Measurements from ENCODE around the gene EZH2.

The EZH2 gene

DNA sequence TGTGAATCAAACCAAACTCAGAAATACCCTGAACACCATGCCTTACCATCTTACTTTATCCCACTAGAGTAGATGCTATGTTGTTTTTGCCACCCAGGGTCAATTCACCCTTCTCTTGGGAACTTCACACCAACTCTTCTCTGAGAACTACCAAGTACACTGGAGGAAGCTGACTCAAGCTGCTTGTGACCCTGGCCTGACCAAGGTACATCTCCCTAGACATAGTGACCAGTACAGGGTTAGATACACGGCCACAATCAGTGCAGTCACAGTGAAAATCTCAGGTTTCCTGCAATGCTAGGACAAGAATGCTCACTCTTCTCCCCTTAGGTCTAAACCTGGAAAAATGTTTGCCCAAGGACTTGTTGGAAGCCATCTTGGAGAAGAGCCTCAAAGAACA is 31.8 kb downstream of the EZH2 start:
- Histone ChIP-seq H2AFZ (no peak overlapping the region), H3K79me2 (peaks cover 7% of the 10 kb centered on the region), H3K9me3 (ENCODE audit: control insufficient read depth, low read length) (no peaks in the 10 kb centered on the region), H3K36me3 (ENCODE audit: control insufficient read depth, insufficient read depth, low read length) (no peaks in the 10 kb centered on the region), H3K27me3 (ENCODE audit: control insufficient read depth, insufficient read depth, low read length) (no peaks in the 10 kb centered on the region), H3K9ac (no peak overlapping the region), H3K4me2 (ENCODE audit: low read length) (no peak overlapping the region), H3K4me3 (ENCODE audit: low read depth, low read length) (no peak overlapping the region), H3K4me1 (no peaks in the 10 kb centered on the region), H3K27ac (no peak overlapping the region)
- TF ChIP-seq, protein P1, sequence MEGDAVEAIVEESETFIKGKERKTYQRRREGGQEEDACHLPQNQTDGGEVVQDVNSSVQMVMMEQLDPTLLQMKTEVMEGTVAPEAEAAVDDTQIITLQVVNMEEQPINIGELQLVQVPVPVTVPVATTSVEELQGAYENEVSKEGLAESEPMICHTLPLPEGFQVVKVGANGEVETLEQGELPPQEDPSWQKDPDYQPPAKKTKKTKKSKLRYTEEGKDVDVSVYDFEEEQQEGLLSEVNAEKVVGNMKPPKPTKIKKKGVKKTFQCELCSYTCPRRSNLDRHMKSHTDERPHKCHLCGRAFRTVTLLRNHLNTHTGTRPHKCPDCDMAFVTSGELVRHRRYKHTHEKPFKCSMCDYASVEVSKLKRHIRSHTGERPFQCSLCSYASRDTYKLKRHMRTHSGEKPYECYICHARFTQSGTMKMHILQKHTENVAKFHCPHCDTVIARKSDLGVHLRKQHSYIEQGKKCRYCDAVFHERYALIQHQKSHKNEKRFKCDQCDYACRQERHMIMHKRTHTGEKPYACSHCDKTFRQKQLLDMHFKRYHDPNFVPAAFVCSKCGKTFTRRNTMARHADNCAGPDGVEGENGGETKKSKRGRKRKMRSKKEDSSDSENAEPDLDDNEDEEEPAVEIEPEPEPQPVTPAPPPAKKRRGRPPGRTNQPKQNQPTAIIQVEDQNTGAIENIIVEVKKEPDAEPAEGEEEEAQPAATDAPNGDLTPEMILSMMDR (IDR thresholded peaks at IDR 0.05) = no peak

DNA sequence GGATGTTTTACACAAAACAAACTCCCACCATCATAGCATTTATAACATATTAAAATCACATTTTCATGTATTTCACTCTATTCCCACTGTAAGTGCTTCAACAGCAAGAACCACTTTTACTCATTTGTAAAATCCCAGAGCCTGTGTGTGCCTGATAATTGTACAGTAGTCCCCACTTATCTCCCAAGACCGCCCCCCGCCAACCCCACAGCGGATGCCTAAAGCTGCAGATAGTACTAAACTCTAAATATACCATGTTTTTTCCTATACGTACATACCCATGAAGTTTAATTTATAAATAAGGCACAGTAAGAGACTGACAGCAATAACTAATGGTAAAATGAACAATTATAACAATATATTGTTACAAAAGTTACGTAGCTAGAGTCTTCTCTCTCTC is 33.5 kb downstream of the EZH2 start:
- H3K4me3 ChIP-seq (ENCODE audit: low read depth, low read length) = no peak overlapping the region
- H3K27me3 ChIP-seq (ENCODE audit: control insufficient read depth, insufficient read depth, low read length) = no peaks in the 10 kb centered on the region
- TF ChIP-seq, protein P1 (IDR thresholded peaks at IDR 0.05) = no peak
- H2AFZ ChIP-seq = no peak overlapping the region
- H3K36me3 ChIP-seq (ENCODE audit: control insufficient read depth, insufficient read depth, low read length) = no peaks in the 10 kb centered on the region
- H3K9me3 ChIP-seq (ENCODE audit: control insufficient read depth, low read length) = no peaks in the 10 kb centered on the region
- H3K27ac ChIP-seq = no peak overlapping the region
- no peak overlapping the region for H3K4me2 ChIP-seq (ENCODE audit: low read length)
- H3K79me2 ChIP-seq = peaks cover 7% of the 10 kb centered on the region
- H3K9ac ChIP-seq = no peak overlapping the region
- no peaks in the 10 kb centered on the region for H3K4me1 ChIP-seq

DNA sequence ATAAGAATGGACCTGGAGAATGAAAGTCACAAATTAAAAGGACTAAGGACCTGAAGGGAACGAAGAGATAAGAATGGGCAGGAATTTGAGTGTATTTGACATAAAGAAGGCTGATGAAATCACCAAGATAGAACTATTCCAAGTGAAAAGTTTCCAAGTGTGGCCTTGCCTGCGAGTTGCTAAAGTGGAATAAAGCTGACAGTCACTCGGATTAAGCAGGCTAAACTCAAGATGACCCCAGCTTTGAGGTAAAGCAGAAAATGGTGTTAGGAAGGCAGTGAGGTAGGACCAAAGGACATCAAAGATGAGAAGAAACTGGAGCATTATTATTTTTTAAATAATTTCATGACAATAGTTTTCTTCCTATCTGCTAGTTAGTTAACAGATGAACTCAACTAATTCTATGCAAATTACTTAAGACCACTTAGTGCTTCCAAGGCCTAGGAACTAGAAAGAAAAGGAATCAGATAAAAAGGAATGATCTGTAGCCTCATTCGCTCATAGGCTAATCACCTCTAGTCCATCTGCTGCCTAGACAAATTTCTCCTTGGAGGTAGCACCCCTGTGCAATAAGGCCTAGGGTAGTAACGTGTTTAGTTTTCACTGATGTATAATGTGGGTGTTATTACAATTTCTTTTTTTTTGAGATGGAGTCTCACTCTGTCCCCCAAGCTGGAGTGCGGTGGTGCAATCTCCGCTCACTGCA is 34.5 kb downstream of the EZH2 start:
- no peaks in the 10 kb centered on the region for H3K4me1 ChIP-seq
- no peaks in the 10 kb centered on the region for H3K9me3 ChIP-seq (ENCODE audit: control insufficient read depth, low read length)
- no peak overlapping the region for H2AFZ ChIP-seq
- TF ChIP-seq, protein P1 (IDR thresholded peaks at IDR 0.05) = no peak
- H3K4me3 ChIP-seq (ENCODE audit: low read depth, low read length) = no peak overlapping the region
- no peak overlapping the region for H3K9ac ChIP-seq
- H3K27ac ChIP-seq = no peak overlapping the region
- H3K4me2 ChIP-seq (ENCODE audit: low read length) = no peak overlapping the region
- H3K27me3 ChIP-seq (ENCODE audit: control insufficient read depth, insufficient read depth, low read length) = no peaks in the 10 kb centered on the region
- no peaks in the 10 kb centered on the region for H3K36me3 ChIP-seq (ENCODE audit: control insufficient read depth, insufficient read depth, low read length)
- peaks cover 2% of the 10 kb centered on the region for H3K79me2 ChIP-seq

DNA sequence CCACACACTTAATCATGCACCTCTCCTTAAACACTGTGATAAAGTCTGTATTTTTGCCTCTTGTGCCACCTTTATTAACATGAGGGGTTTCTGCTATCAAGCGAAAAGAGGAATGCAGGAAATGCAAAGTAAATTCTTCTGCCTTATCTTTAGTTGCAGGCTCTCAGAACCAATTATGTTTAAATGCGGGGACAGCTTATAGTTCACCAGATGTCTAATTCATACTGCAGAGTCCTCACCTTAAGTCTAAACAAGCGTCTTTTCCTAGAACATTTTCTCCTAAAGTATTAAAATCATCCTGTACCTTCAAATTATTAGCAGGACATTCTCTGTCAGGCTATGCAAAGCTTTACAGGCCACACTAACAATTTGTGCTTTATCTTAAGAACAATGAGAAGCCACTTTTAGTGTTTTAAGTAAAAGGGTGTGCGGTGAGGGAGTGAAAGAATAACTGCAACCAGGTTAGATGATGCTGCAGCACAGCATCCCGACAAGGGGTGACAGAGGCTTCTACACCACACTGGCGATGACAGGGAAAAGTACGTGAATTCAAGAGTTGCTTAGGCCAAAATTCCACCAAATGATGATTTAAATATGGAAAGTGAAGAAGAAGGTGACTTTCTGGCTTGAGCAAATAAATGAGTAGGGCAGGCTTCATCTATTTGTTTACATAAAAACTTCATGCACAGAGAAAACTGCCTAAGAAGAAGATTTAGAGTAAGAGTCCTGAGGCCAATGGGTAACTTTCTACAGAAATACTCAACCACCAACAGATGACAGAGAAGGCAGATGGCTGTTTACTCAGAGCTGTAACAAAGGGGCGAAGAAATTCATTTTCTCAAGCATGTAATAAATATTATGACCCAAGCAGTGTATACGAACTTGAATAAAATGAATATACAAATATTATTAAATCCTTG is 36.0 kb downstream of the EZH2 start:
- H3K9ac ChIP-seq = no peak overlapping the region
- no peaks in the 10 kb centered on the region for H3K4me1 ChIP-seq
- H3K9me3 ChIP-seq (ENCODE audit: control insufficient read depth, low read length) = no peaks in the 10 kb centered on the region
- no peaks in the 10 kb centered on the region for H3K27me3 ChIP-seq (ENCODE audit: control insufficient read depth, insufficient read depth, low read length)
- TF ChIP-seq, protein P1 (IDR thresholded peaks at IDR 0.05) = no peak
- H3K4me3 ChIP-seq (ENCODE audit: low read depth, low read length) = no peak overlapping the region
- H3K27ac ChIP-seq = no peak overlapping the region
- H3K79me2 ChIP-seq = no peaks in the 10 kb centered on the region
- no peak overlapping the region for H2AFZ ChIP-seq
- no peaks in the 10 kb centered on the region for H3K36me3 ChIP-seq (ENCODE audit: control insufficient read depth, insufficient read depth, low read length)
- H3K4me2 ChIP-seq (ENCODE audit: low read length) = no peak overlapping the region

Measured in parathyroid adenoma (tissue), 2 donors.